ENCODE measurements around the gene SLC9A4.

SLC9A4 gene

DNA sequence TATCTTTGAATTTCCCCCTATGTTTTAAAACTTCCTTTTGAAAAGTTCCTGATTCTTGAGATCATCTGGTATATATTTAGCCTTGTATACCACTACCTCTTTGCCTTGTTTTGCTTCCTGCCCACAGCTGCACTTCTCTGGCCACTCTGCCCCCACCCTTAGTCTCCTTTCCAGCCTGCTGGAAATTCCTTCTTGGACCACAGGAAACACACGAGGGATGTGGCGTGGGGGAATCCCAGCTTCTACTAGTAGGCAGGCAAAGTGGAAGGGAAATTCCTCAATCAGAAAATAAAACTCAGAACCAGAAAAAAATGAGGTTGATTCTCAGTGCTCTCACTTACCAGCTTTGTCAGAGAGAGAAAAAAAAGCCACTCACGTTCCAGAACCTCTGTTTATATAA, 36.7 kb upstream of the SLC9A4 start:
- Histone ChIP-seq H3K9me3 (ENCODE audit: control insufficient read depth, low read length) (no peaks in the 10 kb centered on the region), H3K27ac (ENCODE audit: low read depth, low read length, severe bottlenecking) (no peak overlapping the region), H3K4me1 (ENCODE audit: control insufficient read depth, insufficient read depth, low read length, poor library complexity, severe bottlenecking) (peaks cover 10% of the 10 kb centered on the region), H3K36me3 (ENCODE audit: control insufficient read depth, insufficient read depth, low read length) (no peaks in the 10 kb centered on the region), H3K4me3 (ENCODE audit: extremely low read depth, insufficient read depth, low read length, poor library complexity, severe bottlenecking) (no peak overlapping the region)
- no CpG with 5 or more reads among the region's 3 CpGs for WGBS, 2 experiments (ENCODE audit: insufficient coverage in 2 of 2)

DNA sequence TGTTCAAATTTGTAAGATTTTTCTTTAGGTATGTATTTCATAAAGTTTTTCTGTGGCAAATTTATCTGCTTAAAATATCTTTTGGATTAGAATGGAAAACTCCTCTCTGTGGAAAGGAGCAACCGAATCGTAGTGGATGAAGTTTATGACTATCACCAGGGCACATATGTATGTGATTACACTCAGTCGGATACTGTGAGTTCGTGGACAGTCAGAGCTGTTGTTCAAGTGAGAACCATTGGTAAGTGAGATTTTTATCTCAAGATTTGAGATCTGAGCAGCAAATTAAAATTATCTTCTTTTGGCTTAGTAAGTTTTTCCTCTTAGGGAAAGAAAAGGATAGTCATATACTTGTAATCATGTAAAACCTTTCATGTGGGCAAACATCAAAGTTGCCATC, 35.9 kb upstream of the SLC9A4 start:
- H3K4me3 ChIP-seq (ENCODE audit: extremely low read depth, insufficient read depth, low read length, poor library complexity, severe bottlenecking), result no peak overlapping the region
- H3K9me3 ChIP-seq (ENCODE audit: control insufficient read depth, low read length), result no peaks in the 10 kb centered on the region
- H3K36me3 ChIP-seq (ENCODE audit: control insufficient read depth, insufficient read depth, low read length), result no peaks in the 10 kb centered on the region
- 86 to 92% methylated on average over 2 to 4 of the region's 4 CpGs for WGBS, 2 experiments (ENCODE audit: insufficient coverage in 2 of 2)
- no peak overlapping the region for H3K27ac ChIP-seq (ENCODE audit: low read depth, low read length, severe bottlenecking)
- H3K4me1 ChIP-seq (ENCODE audit: control insufficient read depth, insufficient read depth, low read length, poor library complexity, severe bottlenecking), result peaks cover 10% of the 10 kb centered on the region

DNA sequence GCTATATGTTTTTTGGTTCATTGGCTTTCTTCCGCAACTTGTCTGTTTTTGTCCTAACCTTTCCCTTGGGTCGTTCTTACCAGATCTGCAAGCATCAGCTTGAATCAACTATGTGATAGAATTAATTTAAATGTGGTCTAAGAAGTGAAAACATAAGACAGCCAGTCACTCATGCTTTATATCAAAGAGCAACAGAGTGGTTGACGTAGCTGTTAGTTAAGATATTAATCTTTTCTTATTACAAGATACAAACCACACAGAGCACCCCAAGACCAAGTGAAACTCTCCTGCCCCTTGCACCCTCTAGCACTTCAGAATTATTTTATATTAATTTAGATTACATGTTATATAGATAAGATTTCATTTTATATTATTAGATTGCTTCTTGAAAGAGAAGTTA, 34.9 kb upstream of the SLC9A4 start:
- WGBS, 2 experiments (ENCODE audit: insufficient coverage in 2 of 2), result 92% methylated on average over 2 of the region's 3 CpGs; no CpG with 5 or more reads in 1 of the 2 experiments
- no peak overlapping the region for H3K4me3 ChIP-seq (ENCODE audit: extremely low read depth, insufficient read depth, low read length, poor library complexity, severe bottlenecking)
- no peaks in the 10 kb centered on the region for H3K36me3 ChIP-seq (ENCODE audit: control insufficient read depth, insufficient read depth, low read length)
- H3K27ac ChIP-seq (ENCODE audit: low read depth, low read length, severe bottlenecking), result no peak overlapping the region
- H3K9me3 ChIP-seq (ENCODE audit: control insufficient read depth, low read length), result no peaks in the 10 kb centered on the region
- H3K4me1 ChIP-seq (ENCODE audit: control insufficient read depth, insufficient read depth, low read length, poor library complexity, severe bottlenecking), result peaks cover 10% of the 10 kb centered on the region

DNA sequence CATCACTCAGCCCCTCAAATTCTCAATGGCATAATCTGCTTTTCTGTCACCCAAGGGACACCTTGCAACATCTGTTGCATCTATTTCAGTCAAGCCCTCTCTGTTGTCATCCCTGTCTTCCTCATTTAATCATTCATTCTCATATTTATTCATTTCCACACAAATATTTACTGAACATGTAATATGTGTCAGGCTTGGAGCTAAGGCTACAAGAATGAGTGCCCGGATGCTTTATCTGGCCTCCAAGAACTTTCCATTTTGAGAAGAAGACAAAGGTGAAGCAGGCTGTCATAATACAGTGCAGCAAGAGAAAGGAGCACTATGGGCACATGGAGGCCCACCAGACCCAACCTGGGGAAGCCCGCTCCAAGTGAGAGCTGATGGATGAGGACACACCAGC, 34.4 kb upstream of the SLC9A4 start:
- Histone ChIP-seq H3K4me1 (ENCODE audit: control insufficient read depth, insufficient read depth, low read length, poor library complexity, severe bottlenecking) (peaks cover 10% of the 10 kb centered on the region), H3K9me3 (ENCODE audit: control insufficient read depth, low read length) (no peaks in the 10 kb centered on the region), H3K36me3 (ENCODE audit: control insufficient read depth, insufficient read depth, low read length) (no peaks in the 10 kb centered on the region), H3K4me3 (ENCODE audit: extremely low read depth, insufficient read depth, low read length, poor library complexity, severe bottlenecking) (no peak overlapping the region), H3K27ac (ENCODE audit: low read depth, low read length, severe bottlenecking) (no peak overlapping the region)
- 85 to 100% methylated on average over 2 of the region's 2 CpGs for WGBS, 2 experiments (ENCODE audit: insufficient coverage in 2 of 2)

DNA sequence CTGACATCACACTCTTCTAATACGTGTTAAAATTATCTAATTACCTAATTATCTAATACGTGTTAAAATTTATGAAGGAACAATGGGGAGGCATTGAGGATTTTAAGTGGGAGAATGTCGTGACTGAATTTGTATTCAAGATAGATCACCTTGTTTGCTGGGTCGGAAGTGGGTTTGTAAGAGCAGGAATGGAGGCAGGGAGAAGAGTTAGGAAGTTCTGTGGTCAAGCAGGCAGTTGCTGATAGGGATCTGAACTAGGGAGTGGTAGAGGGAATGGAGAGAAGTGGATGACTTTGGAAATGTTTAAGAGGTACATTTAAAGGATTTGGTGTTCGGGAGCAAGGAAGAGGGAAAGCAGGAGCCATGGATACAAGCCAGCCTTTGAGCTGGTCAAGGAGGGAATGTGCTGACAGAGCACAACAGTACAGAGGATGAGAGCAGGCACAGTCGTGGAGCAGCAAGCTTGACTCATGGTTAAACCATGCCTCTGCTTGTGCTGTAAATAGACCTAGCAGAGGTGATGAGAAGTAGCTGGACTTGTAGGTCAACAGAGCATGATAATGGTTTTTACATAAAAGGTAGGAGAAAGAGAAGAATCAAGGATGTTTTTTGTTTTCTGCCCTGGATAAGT, 33.8 kb upstream of the SLC9A4 start:
- 51 to 54% methylated on average over 4 to 5 of the region's 6 CpGs for WGBS, 2 experiments (ENCODE audit: insufficient coverage in 2 of 2)

DNA sequence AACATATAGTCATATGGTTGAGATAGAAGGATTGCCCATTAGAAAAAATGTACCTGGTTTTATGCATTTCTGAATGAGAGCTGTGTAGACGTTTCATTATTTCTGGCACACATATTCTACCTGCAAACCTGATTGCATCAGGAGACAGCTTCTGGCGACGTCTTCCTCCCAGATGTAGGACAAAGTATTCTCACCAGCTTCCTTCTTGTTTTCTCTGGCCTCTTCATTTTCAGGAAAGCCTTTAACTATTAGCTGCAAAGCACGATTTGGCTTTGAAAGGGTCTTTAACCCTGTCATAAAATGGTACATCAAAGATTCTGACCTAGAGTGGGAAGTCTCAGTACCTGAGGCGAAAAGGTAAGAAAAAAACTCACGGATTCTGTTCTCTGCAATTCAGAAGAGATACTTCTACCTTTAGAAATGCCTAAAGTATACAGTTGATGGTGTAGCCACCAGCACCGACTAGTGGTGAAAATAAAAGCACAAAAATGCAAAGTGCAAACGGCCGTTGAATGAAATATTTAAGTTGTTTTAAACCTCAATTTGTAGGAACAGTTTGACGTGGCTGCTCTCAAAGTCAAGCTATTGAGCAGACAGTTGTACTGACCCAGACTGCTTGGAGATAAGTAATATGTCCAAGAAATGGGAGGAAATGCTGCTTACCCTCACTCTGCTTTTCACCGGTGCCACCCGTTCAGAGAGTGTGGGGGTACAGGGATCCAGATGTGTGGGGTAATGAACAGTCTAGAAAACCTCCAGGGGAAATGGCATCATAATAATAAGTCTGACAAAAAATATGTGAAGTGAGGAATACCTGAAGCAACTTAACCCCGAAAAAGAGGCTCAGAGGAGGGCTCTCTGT, 29.8 kb upstream of the SLC9A4 start:
- Histone ChIP-seq H3K27ac (ENCODE audit: low read depth, low read length, severe bottlenecking) (no peak overlapping the region), H3K4me3 (ENCODE audit: extremely low read depth, insufficient read depth, low read length, poor library complexity, severe bottlenecking) (no peak overlapping the region), H3K36me3 (ENCODE audit: control insufficient read depth, insufficient read depth, low read length) (no peaks in the 10 kb centered on the region), H3K4me1 (ENCODE audit: control insufficient read depth, insufficient read depth, low read length, poor library complexity, severe bottlenecking) (no peaks in the 10 kb centered on the region), H3K9me3 (ENCODE audit: control insufficient read depth, low read length) (no peaks in the 10 kb centered on the region)
- 32 to 57% methylated on average over 8 to 10 of the region's 13 CpGs for WGBS, 2 experiments (ENCODE audit: insufficient coverage in 2 of 2)

More for the DNA sequence above, 33.8 kb upstream of the SLC9A4 start:
- Histone ChIP-seq H3K36me3 (ENCODE audit: control insufficient read depth, insufficient read depth, low read length) (no peaks in the 10 kb centered on the region), H3K9me3 (ENCODE audit: control insufficient read depth, low read length) (no peaks in the 10 kb centered on the region), H3K4me1 (ENCODE audit: control insufficient read depth, insufficient read depth, low read length, poor library complexity, severe bottlenecking) (peaks cover 10% of the 10 kb centered on the region), H3K4me3 (ENCODE audit: extremely low read depth, insufficient read depth, low read length, poor library complexity, severe bottlenecking) (no peak overlapping the region), H3K27ac (ENCODE audit: low read depth, low read length, severe bottlenecking) (no peak overlapping the region)

DNA sequence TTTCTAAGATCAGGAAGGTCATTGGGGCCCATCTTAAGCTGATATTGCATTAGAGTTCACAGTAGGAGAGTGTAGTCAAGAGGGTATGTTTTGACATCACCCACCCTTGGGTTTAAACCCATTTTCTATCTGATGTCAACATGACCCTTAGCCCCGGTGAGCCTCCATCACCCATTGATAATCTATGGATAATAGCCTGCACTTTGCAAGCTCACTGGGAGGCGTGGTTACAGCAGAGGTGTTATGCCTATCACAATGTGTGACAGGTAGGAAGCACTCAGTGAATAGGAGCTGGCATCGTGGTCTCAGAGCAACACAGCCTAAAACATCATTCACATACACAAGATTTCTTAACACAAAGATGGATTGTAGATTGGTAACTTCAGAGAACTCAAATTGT, 28.8 kb upstream of the SLC9A4 start:
- WGBS, 2 experiments (ENCODE audit: insufficient coverage in 2 of 2), result 83% methylated on average over 1 of the region's 3 CpGs; no CpG with 5 or more reads in 1 of the 2 experiments
- no peaks in the 10 kb centered on the region for H3K4me1 ChIP-seq (ENCODE audit: control insufficient read depth, insufficient read depth, low read length, poor library complexity, severe bottlenecking)
- H3K36me3 ChIP-seq (ENCODE audit: control insufficient read depth, insufficient read depth, low read length), result no peaks in the 10 kb centered on the region
- H3K4me3 ChIP-seq (ENCODE audit: extremely low read depth, insufficient read depth, low read length, poor library complexity, severe bottlenecking), result no peak overlapping the region
- no peak overlapping the region for H3K27ac ChIP-seq (ENCODE audit: low read depth, low read length, severe bottlenecking)
- no peaks in the 10 kb centered on the region for H3K9me3 ChIP-seq (ENCODE audit: control insufficient read depth, low read length)

DNA sequence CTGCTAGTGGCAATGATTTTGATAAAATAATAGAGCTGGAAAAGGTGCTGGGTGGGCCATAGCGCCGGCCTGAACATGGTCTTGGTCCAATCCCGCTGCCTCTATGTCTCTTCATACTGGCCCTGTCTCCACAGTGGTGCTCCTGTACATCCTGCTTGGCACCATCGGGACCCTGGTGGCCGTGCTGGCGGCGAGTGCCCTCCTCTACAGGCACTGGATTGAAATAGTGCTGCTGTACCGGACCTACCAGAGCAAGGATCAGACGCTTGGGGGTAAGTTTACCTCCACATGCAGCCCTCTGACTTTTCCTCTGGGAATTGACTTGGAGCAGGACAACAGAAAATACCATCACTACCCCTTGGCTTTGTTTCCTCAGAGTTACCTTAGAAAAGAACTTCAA, 26.1 kb upstream of the SLC9A4 start:
- 91 to 95% methylated on average over 9 of the region's 9 CpGs for WGBS, 2 experiments (ENCODE audit: insufficient coverage in 2 of 2)
- no peak overlapping the region for H3K27ac ChIP-seq (ENCODE audit: low read depth, low read length, severe bottlenecking)

DNA sequence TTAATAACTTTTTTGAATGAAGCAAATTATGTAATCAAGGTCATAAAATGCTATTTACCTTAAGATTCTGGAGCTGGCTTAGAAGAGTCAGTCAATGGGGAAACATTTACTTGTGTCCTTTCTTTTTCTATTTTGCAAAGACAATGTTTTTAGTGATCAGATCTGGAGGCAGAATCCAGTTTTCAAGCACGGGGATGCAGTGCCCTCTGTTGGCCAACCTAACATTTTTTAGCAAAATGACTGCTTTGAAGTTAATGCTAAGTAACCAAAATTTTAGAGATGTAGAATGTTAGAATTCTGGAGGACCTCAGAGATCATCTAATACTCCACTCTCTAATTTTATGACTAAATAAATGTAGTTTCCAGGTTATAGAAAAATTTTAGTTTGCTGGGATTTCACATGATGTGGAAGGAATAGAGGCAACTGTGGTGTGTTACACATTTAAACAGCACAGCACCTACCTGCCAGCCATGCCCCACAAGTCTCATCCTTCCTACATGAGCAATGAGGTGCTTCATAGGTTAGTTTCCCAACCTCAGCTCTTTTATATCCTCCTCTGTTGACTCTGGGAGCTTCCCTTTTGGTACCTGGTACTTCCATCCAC, 23.6 kb upstream of the SLC9A4 start:
- WGBS, 2 experiments (ENCODE audit: insufficient coverage in 2 of 2), result no CpG with 5 or more reads among the region's 1 CpG
- Histone ChIP-seq H3K27ac (ENCODE audit: low read depth, low read length, severe bottlenecking) (no peak overlapping the region), H3K36me3 (ENCODE audit: control insufficient read depth, insufficient read depth, low read length) (no peaks in the 10 kb centered on the region), H3K9me3 (ENCODE audit: control insufficient read depth, low read length) (no peaks in the 10 kb centered on the region), H3K4me3 (ENCODE audit: extremely low read depth, insufficient read depth, low read length, poor library complexity, severe bottlenecking) (no peak overlapping the region), H3K4me1 (ENCODE audit: control insufficient read depth, insufficient read depth, low read length, poor library complexity, severe bottlenecking) (no peaks in the 10 kb centered on the region)

More for the DNA sequence above, 26.1 kb upstream of the SLC9A4 start:
- H3K36me3 ChIP-seq (ENCODE audit: control insufficient read depth, insufficient read depth, low read length), result no peaks in the 10 kb centered on the region
- H3K4me1 ChIP-seq (ENCODE audit: control insufficient read depth, insufficient read depth, low read length, poor library complexity, severe bottlenecking), result no peaks in the 10 kb centered on the region
- H3K9me3 ChIP-seq (ENCODE audit: control insufficient read depth, low read length), result no peaks in the 10 kb centered on the region
- H3K4me3 ChIP-seq (ENCODE audit: extremely low read depth, insufficient read depth, low read length, poor library complexity, severe bottlenecking), result no peak overlapping the region

DNA sequence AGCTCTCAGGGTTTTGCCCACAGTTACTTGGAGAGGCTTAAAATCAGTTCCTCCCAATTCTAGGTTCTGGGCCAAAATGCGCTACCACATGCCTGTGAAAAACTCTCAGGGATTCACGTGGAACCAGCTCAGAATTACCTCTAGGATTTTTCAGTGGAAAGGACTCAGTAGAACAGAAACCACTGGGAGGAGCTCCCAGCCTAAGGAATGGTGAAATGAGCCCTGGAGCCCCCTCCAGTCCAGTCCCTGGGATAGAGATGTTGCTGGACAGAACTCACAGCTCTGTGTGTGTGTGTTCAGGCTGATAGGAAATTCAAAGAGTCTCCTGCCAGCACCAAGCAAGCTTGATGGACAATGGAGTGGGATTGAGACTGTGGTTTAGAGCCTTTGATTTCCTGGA, 21.1 kb upstream of the SLC9A4 start:
- Histone ChIP-seq H3K36me3 (ENCODE audit: control insufficient read depth, insufficient read depth, low read length) (no peaks in the 10 kb centered on the region), H3K4me1 (ENCODE audit: control insufficient read depth, insufficient read depth, low read length, poor library complexity, severe bottlenecking) (no peaks in the 10 kb centered on the region), H3K4me3 (ENCODE audit: extremely low read depth, insufficient read depth, low read length, poor library complexity, severe bottlenecking) (no peak overlapping the region), H3K27ac (ENCODE audit: low read depth, low read length, severe bottlenecking) (no peak overlapping the region), H3K9me3 (ENCODE audit: control insufficient read depth, low read length) (no peaks in the 10 kb centered on the region)
- WGBS, 2 experiments (ENCODE audit: insufficient coverage in 2 of 2), result 50 to 83% methylated on average over 2 of the region's 2 CpGs
